Brain pericyte (primary cell): ENCODE measurements around the gene TIMM23.

ENCODE experiments used
- DNase-seq: peaks from one replicate; pipeline ENCODE4 v3.0.0-alpha.2; 2012; ENCODE audit warnings: low read depth, low spot score

The TIMM23 gene

DNA sequence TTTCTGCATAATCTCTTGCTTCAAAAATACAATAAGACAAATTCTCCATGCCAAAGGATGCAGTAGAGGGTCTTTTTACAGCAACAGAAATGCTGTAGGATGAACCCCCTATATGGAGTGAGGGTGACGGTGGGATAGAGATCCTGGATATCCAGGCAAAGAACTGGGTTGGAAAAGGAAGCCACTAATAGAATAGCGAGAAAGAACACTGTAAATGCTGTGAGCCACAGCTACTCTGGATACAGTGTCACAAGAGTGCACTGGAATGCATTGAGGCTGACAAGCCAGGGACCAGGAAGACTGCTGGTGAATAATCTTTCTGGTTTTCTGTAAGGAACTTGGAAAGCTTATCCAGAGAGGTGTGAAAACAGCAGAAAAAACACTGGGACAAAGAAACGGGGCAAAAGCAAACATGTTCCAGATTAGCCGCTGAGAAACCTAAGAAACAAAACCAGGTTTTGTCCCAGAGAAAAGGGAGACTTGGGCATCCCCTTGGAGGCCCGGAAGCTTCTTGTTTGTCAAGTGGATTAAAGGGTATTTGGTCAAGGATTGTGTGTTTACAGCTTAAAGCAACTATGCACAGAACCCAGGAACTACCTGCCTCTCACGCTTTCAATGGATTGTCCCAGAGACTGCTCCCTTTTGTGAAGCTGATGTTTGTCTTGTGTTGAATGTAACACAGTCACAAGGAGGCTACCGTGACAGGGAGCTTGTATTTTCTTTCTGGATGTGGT lies 79.9 kb downstream of the TIMM23 start:
- no peak for DNase-seq

DNA sequence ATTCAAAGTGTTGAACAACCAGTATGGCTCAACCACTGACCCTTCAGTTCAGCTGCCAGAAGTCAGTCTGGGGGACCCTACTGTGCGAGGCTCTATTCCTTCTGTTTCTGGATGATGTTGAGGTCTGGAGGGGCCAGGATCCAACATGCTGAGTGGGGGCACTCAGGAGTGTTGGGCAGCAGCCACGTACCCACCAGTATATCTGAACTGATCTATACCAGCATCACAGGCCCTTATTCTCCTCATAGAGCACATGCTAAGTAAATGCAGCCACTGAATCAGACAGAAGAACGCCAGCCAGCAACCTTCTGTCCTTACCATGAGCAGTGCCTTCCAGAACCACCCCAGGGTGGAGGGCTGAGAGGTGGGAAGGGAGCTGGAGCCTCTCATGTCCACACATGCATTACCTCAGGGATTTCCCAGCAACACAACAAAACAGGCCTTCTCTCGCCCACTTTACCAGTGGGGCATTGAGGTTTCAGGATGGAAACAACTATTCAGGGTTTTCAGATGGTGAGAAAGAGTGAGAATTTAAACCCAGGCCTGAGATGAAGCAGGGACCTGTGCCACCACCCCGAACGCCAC lies 80.6 kb downstream of the TIMM23 start:
- no peak for DNase-seq
